ENCODE measurements around the gene RAI1. TPM values are rescaled to one million over a fixed set of nuclear protein-coding genes. Genes with fewer than 3 reads are reported as not detected.
A peak's percentile ranks its signal among the peaks of the same experiment; 100 is the strongest.

RAI1 gene
- total RNA-seq, 2 experiments from 2014 or later = 25.0 to 25.5 TPM

- H3K4me1 Mint-ChIP-seq = peaks cover 49% of the 10 kb centered on the region
- H3K27me3 Mint-ChIP-seq = no peaks in the 10 kb centered on the region
- DNase-seq (no peak), ATAC-seq (ENCODE audit: low read depth) (no peak)
- H3K9me3 Mint-ChIP-seq = no peaks in the 10 kb centered on the region
- no peak overlapping the region for H3K4me3 Mint-ChIP-seq
- peaks cover 4% of the 10 kb centered on the region for H3K36me3 Mint-ChIP-seq
- H3K27ac Mint-ChIP-seq = peak overlapping the region; percentile 48
- POLR2A ChIA-PET = interaction anchor here (1.2 to 13.8 kb wide), 3 partner anchors 22 to 177 kb away, joined by 3 to 327 read pairs (median 4); partner anchors contain the start of gene SREBF1
Observed at GRCh38 chr17:17855976-17856375, 174.7 kb downstream of the RAI1 start.

- DNase-seq = no peak
- Mint-ChIP-seq H3K4me3 (no peak overlapping the region), H3K27me3 (no peaks in the 10 kb centered on the region), H3K36me3 (peaks cover 3% of the 10 kb centered on the region), H3K4me1 (peaks cover 45% of the 10 kb centered on the region), H3K9me3 (no peaks in the 10 kb centered on the region), H3K27ac (peak overlapping the region; percentile 56)
- POLR2A ChIA-PET = interaction anchor here (1.2 to 13.8 kb wide), 2 partner anchors 22 to 44 kb away, joined by 3 to 327 read pairs; partner anchors contain the start of gene SREBF1
- no peak for ATAC-seq (ENCODE audit: low read depth)
Observed at GRCh38 chr17:17856386-17856785, 175.1 kb downstream of the RAI1 start.

DNA sequence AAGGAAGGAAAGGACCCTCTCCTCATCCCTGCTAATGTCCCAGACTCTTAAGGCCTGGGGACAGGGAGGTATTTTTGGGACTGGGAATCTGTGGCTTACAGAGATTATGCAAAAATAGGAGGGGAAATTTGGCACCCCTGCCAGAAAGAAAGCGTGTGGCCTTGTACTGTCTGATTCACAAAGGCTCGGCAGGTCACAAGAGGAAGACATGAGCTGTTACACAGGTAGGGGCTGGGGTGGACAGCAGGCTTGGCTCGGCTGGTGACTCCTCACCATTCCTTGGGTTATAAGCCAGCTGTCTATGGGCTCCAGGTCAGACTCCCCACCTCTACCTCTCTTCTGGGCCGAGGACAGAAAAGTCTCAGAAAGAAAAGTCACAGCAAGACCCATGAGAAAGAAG is 176.2 kb downstream of the RAI1 start:
- ATAC-seq (ENCODE audit: low read depth) (no peak), DNase-seq (no peak)
- Mint-ChIP-seq H3K4me3 (no peak overlapping the region), H3K9me3 (no peaks in the 10 kb centered on the region), H3K27ac (no peak overlapping the region), H3K36me3 (peaks cover 3% of the 10 kb centered on the region), H3K4me1 (peaks cover 38% of the 10 kb centered on the region), H3K27me3 (no peaks in the 10 kb centered on the region)
- POLR2A ChIA-PET = interaction anchor here (1.2 to 13.8 kb wide), 2 partner anchors 24 to 45 kb away, joined by 3 to 327 read pairs; partner anchors contain the start of gene SREBF1

DNA sequence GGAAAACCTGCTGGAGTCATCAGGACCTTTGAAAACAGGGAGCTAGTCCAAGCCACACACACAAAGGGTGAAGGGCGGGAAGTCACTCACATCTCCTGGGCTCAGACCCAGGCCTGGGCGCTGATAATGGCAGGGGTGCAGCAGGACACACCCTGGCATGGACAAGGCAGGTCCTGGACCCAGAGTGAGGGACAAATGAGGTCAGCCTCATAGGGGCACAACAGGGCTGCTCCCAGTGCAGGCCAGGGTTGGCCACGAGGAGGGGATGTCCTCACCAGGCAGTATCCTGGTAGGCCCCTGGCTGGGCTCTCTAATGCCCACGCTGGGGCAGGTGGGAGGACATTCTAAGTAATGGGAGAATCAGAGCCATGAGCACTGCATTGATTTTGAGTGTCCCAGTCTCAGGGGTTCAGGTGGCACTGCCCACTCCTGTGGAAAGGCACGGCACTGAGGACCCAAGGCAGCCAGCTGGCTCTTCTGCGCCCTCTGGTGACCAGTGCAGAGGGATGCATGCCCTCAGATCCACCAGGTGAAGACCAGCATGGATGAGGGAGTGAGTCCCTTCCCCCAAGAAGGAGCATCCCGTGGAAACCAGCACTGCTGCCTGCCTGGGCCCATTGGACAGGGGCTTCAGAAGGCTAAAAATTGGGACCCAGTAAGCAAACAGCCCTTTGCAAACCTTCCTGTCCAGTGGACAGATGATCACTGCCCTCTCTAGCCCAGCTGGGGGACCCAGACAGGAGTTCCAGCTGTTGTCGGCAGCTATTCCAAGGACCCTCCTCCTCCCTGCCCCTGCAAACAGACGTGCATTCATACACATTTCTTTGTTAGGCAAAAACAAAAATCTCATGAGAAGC is 178.9 kb downstream of the RAI1 start:
- H3K9me3 Mint-ChIP-seq = no peaks in the 10 kb centered on the region
- no peaks in the 10 kb centered on the region for H3K27me3 Mint-ChIP-seq
- peak; percentile 78 for DNase-seq
- ATAC-seq (ENCODE audit: low read depth) = peak; percentile 90
- H3K4me3 Mint-ChIP-seq = no peak overlapping the region
- H3K27ac Mint-ChIP-seq = peak overlapping the region; percentile 56
- POLR2A ChIA-PET = interaction anchor here (1.6 kb wide), 1 partner anchor 47 kb away, joined by 11 read pairs; no protein-coding TSS in a partner anchor
- H3K4me1 Mint-ChIP-seq = peaks cover 29% of the 10 kb centered on the region
- H3K36me3 Mint-ChIP-seq = no peaks in the 10 kb centered on the region

GRCh38 chr17:17860766-17861107 is 179.5 kb downstream of the RAI1 start:
- H3K4me1 Mint-ChIP-seq = peaks cover 23% of the 10 kb centered on the region
- ATAC-seq (ENCODE audit: low read depth) (no peak), DNase-seq (no peak)
- H3K27ac Mint-ChIP-seq = peak overlapping the region; percentile 56
- H3K36me3 Mint-ChIP-seq = no peaks in the 10 kb centered on the region
- POLR2A ChIA-PET = interaction anchor here (1.6 kb wide), 1 partner anchor 48 kb away, joined by 11 read pairs; no protein-coding TSS in a partner anchor
- H3K9me3 Mint-ChIP-seq = no peaks in the 10 kb centered on the region
- H3K4me3 Mint-ChIP-seq = no peak overlapping the region
- no peaks in the 10 kb centered on the region for H3K27me3 Mint-ChIP-seq

Small RNA genes lying within 50 kb of the gene (microRNA-seq; reads per million reads assigned to microRNA genes)
- gene MIR33B (259 reads per million, percentile 68 among the genes with 10 or more reads in this experiment), gene MIR6777 (not detected)

Other genes starting within 250 kb of the RAI1 start
- gene MED9, start 204.5 kb upstream of the RAI1 start, total RNA-seq = 10 to 100 TPM; 17.8 to 20.6 TPM
- gene RASD1, start 185.1 kb upstream of the RAI1 start, total RNA-seq = 1 to 10 TPM; 1.3 to 2.3 TPM
- 10 to 100 TPM; 13.1 to 13.9 TPM for gene PEMT, start 89.8 kb upstream of the RAI1 start, total RNA-seq
- 100 to 1,000 TPM; 218 to 229 TPM for gene SREBF1, start 155.5 kb downstream of the RAI1 start, total RNA-seq